IPS DF 6.9 (cell line): ENCODE data around the gene ALG13.
A peak's percentile ranks its signal among the peaks of the same experiment; 100 is the strongest.
"Not testable (repeated sequence)": the region's sequence is repeated elsewhere in the genome, so short reads cannot be mapped to it uniquely, and the experiment has no call there.

Experiments
- DNase-seq: peaks from one replicate; pipeline ENCODE4 v3.0.0-alpha.2; 2013; ENCODE audit warnings: low read depth, low spot score
- H3K27ac ChIP-seq: one replicate; pipeline ENCODE4 v1.5.1; 2013; ENCODE audit warnings: low read length, control low read depth
- H3K27me3 ChIP-seq: 2 replicates; pipeline ENCODE4 v1.6.1; 2013; ENCODE audit warnings: mild to moderate bottlenecking, low read length; ENCODE audit not compliant: control insufficient read depth, insufficient read depth
- H3K36me3 ChIP-seq: 2 replicates; pipeline ENCODE4 v1.6.1; 2013; ENCODE audit warnings: low read length; ENCODE audit not compliant: control insufficient read depth, insufficient read depth
- H3K4me1 ChIP-seq: 2 replicates; pipeline ENCODE4 v1.6.1; 2013; ENCODE audit warnings: low read length; ENCODE audit not compliant: control insufficient read depth, insufficient read depth
- H3K4me3 ChIP-seq: 2 replicates; pipeline ENCODE4 v1.5.1; 2013; ENCODE audit warnings: mild to moderate bottlenecking, low read length
- H3K9me3 ChIP-seq: 2 replicates; pipeline ENCODE4 v1.6.1; 2013; ENCODE audit warnings: low read length, inconsistent platforms; ENCODE audit not compliant: control insufficient read depth, insufficient read depth
- WGBS: extraction: QIAGEN DNeasy Blood & Tissue Kit; methylation state at CpG from one replicate; pipeline ENCODE4 v1.1.7; 2013; ENCODE audit warnings: mixed read lengths, missing lambda C conversion rate; ENCODE audit not compliant: insufficient read length, insufficient coverage; 5-methylcytosine and 5-hydroxymethylcytosine counted together

ALG13 gene

GRCh38 chrX:111680988-111681779, at the start of gene ALG13:
TSS of gene ALG13 (plus strand) at chrX:111681170. CDS start at chrX:111681219, 49 bp downstream.
- Histone ChIP-seq H3K9me3 (no peaks in the 10 kb centered on the region), H3K4me1 (no peaks in the 10 kb centered on the region), H3K27me3 (no peaks in the 10 kb centered on the region), H3K4me3 (peak within 1 kb of the TSS; percentile 72; the same call in 1 of the 2 replicates), H3K27ac (no peak within 1 kb of the TSS), H3K36me3 (no peaks in the 10 kb centered on the region; the same call in 1 of the 2 replicates)
- no CpG with 5 or more reads among the region's 69 CpGs for WGBS
- peak; percentile 55 for DNase-seq

- Histone ChIP-seq H3K27ac (no peak overlapping the region), H3K4me1 (no peaks in the 10 kb centered on the region), H3K4me3 (no peak overlapping the region), H3K36me3 (no peaks in the 10 kb centered on the region), H3K9me3 (no peaks in the 10 kb centered on the region), H3K27me3 (no peaks in the 10 kb centered on the region)
- WGBS, result no CpG with 5 or more reads among the region's 1 CpG
- no peak for DNase-seq
Measured at GRCh38 chrX:111634823-111635729, 45.9 kb upstream of the ALG13 start.

DNA sequence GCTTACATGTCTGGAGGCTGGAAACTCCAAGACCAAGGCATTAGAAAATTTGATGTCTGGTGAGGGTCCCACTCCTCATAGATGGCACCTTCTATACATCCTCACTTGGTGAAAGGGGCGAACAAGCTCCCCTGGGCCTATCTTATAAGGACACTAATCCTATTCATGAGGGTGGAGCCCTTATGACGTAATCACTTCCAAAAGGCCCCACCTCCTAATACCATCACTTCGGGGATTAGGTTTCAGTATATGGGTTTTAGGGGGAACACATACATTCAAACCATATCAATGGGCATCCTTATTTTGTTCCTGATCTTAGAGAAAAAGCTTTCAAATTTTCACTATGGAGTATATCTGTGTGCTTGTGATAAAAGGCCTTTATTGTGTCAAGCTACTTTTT, 39.0 kb upstream of the ALG13 start:
- H3K4me3 ChIP-seq, result no peak overlapping the region
- no CpG with 5 or more reads among the region's 3 CpGs for WGBS
- no peaks in the 10 kb centered on the region for H3K36me3 ChIP-seq
- H3K4me1 ChIP-seq, result no peaks in the 10 kb centered on the region
- DNase-seq, result no peak
- no peaks in the 10 kb centered on the region for H3K9me3 ChIP-seq
- H3K27me3 ChIP-seq, result no peaks in the 10 kb centered on the region
- H3K27ac ChIP-seq, result no peak overlapping the region

- DNase-seq, H3K27ac ChIP-seq, H3K4me1 ChIP-seq, H3K27me3 ChIP-seq, H3K4me3 ChIP-seq, H3K36me3 ChIP-seq, H3K9me3 ChIP-seq: not testable (repeated sequence)
- WGBS, result no CpG with 5 or more reads among the region's 3 CpGs
Measured at GRCh38 chrX:111645165-111645564, 35.8 kb upstream of the ALG13 start.

DNA sequence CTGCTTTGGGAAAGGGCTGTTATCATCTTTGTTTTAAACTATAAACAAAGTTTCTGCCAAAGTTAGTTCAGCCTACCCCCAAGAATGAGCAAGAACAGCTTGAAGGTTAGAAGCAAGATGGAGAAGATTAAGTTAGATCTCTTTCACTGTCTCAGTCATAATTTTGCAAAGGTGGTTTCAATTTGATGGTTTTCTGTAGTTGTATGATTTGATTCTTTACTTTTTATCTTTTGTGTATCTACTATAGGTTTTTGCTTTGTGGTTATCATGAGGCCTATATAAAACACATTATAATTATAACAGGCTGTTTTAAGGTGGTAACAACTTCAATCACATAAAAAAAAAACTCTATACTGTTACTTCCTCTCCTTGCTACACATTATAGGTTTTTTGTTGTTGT, 35.4 kb upstream of the ALG13 start:
- Histone ChIP-seq H3K27ac (no peak overlapping the region), H3K4me1 (no peaks in the 10 kb centered on the region), H3K36me3 (no peaks in the 10 kb centered on the region), H3K4me3 (no peak overlapping the region), H3K27me3 (no peaks in the 10 kb centered on the region), H3K9me3 (no peaks in the 10 kb centered on the region)
- DNase-seq, result no peak

- no CpG with 5 or more reads among the region's 1 CpG for WGBS
Measured at GRCh38 chrX:111646515-111646914, 34.5 kb upstream of the ALG13 start.

DNA sequence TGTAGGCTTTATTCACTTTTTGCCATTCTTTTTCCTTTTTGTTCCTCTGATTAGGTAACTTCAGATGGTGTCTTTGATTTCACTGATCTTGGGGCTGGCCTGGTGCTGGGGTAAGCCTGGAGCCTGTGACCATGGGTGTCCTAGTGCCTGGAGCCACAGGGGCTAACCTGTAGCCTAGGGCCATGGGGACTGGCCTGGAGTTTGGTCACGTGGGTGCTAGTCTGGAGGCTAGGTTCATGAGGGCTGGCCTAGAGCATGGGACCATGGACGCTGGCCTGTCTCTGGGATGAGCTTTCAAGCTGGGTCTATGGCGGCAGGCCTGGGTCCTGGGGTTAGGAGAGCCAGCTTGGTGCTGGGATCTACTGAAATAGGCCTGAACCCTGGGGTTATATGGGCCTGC, 32.2 kb upstream of the ALG13 start:
- Histone ChIP-seq H3K4me3 (no peak overlapping the region), H3K36me3 (no peaks in the 10 kb centered on the region), H3K27ac (no peak overlapping the region), H3K27me3 (no peaks in the 10 kb centered on the region), H3K4me1 (no peaks in the 10 kb centered on the region), H3K9me3 (no peaks in the 10 kb centered on the region)
- no CpG with 5 or more reads among the region's 3 CpGs for WGBS
- no peak for DNase-seq

More at GRCh38 chrX:111646515-111646914, 34.5 kb upstream of the ALG13 start:
- H3K4me3 ChIP-seq, result no peak overlapping the region
- no peaks in the 10 kb centered on the region for H3K9me3 ChIP-seq
- H3K36me3 ChIP-seq, result no peaks in the 10 kb centered on the region
- no peaks in the 10 kb centered on the region for H3K4me1 ChIP-seq
- no peak for DNase-seq
- no peak overlapping the region for H3K27ac ChIP-seq
- H3K27me3 ChIP-seq, result no peaks in the 10 kb centered on the region

DNA sequence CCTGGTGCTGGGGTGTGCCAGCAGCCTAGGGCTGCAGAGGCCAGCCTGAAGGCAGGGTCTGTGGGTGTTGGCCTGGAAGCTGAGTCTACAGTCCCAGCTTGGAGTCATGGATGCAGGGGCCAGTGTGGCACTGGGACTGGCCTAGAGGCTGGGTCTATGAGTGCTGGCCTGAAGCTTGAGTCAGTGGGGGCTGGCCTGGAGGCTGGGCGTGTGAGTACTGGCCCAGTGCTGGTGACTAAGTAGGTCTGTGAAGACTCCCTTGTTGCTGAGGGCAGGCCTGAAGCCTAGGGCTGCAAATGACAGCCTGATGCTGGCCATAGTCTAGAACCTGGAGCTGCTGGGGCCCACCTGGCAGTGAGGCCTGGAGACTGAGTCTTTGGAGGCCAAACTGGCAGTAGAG, 31.3 kb upstream of the ALG13 start:
- no CpG with 5 or more reads among the region's 1 CpG for WGBS
- Histone ChIP-seq H3K27ac (no peak overlapping the region), H3K27me3 (no peaks in the 10 kb centered on the region), H3K36me3 (no peaks in the 10 kb centered on the region), H3K4me1 (no peaks in the 10 kb centered on the region), H3K9me3 (no peaks in the 10 kb centered on the region), H3K4me3 (no peak overlapping the region)
- DNase-seq, result no peak

- no peaks in the 10 kb centered on the region for H3K27me3 ChIP-seq
- no peak overlapping the region for H3K4me3 ChIP-seq
- H3K36me3 ChIP-seq, result no peaks in the 10 kb centered on the region
- no peak for DNase-seq
- H3K9me3 ChIP-seq, result no peaks in the 10 kb centered on the region
- no peaks in the 10 kb centered on the region for H3K4me1 ChIP-seq
- no peak overlapping the region for H3K27ac ChIP-seq
Measured at GRCh38 chrX:111650845-111651244, 30.1 kb upstream of the ALG13 start.

GRCh38 chrX:111652719-111653118, 28.3 kb upstream of the ALG13 start:
- Histone ChIP-seq H3K27me3 (no peaks in the 10 kb centered on the region), H3K36me3 (no peaks in the 10 kb centered on the region), H3K27ac (no peak overlapping the region), H3K9me3 (no peaks in the 10 kb centered on the region), H3K4me1 (no peaks in the 10 kb centered on the region), H3K4me3 (no peak overlapping the region)
- no CpG with 5 or more reads among the region's 3 CpGs for WGBS
- no peak for DNase-seq
